IMR-90 (cell line): ENCODE measurements around the gene C1orf116. TPM values are rescaled to one million over a fixed set of nuclear protein-coding genes. Genes with fewer than 3 reads are reported as not detected.

Experiments
- ATAC-seq: fragments of 200-7000 bp; cut with Tn5 transposase; 2 replicates; pipeline ENCODE4 v1.9.1; 2020; ENCODE audit warnings: low read depth, mild to moderate bottlenecking, moderate library complexity
- BruUV-seq: library from RNA; stranded (reverse); fragments of 400-500 nt; replicated peaks from 2 replicates; lab custom pipeline; 2021; lab: Mats Ljungman, UMichigan
- CTCF ChIA-PET: fragments of 300-600 bp; formaldehyde crosslinking; extraction: SDS; loops from one replicate; lab custom pipeline; 2021; ENCODE audit warnings: antibody characterized with exemption; lab: Yijun Ruan, JAX
- POLR2A ChIA-PET: fragments of 300-600 bp; sonication (Branson Sonifier 250); formaldehyde crosslinking; loops from one replicate; lab custom pipeline; 2022; ENCODE audit warnings: antibody characterized with exemption; ENCODE audit not compliant: unreplicated experiment; lab: Charles Lee
- DNase-seq: peaks from one replicate; pipeline ENCODE4 v3.0.0; 2013
- H2AFZ ChIP-seq: replicated peaks from 2 replicates; pipeline ENCODE3; 2013; ENCODE audit warnings: low read length, mild to moderate bottlenecking; ENCODE audit not compliant: poor library complexity
- H2AK5ac ChIP-seq: 2 replicates; pipeline ENCODE4 v1.6.1; 2013; ENCODE audit warnings: low read depth, low read length, inconsistent platforms
- H2AK9ac ChIP-seq: replicated peaks from 2 replicates; pipeline ENCODE3; 2013; ENCODE audit warnings: mild to moderate bottlenecking, low read depth, low read length, moderate library complexity; ENCODE audit not compliant: poor library complexity
- H2BK120ac ChIP-seq: 2 replicates; pipeline ENCODE4 v1.6.1; 2013; ENCODE audit warnings: low read depth, low read length, inconsistent platforms
- H2BK15ac ChIP-seq: 3 replicates; pipeline ENCODE4 v1.6.1; 2013; ENCODE audit warnings: low read depth, low read length, inconsistent platforms
- H2BK20ac ChIP-seq: 2 replicates; pipeline ENCODE4 v1.6.1; 2013; ENCODE audit warnings: low read depth, mild to moderate bottlenecking, inconsistent platforms, low read length, moderate library complexity
- H2BK5ac ChIP-seq: 2 replicates; pipeline ENCODE4 v1.6.1; 2013; ENCODE audit warnings: mild to moderate bottlenecking, low read depth, low read length, inconsistent platforms; ENCODE audit not compliant: poor library complexity, severe bottlenecking
- H3K14ac ChIP-seq: replicated peaks from 2 replicates; pipeline ENCODE4 v1.6.1; 2013; ENCODE audit warnings: low read depth, low read length, inconsistent platforms
- H3K18ac ChIP-seq: 2 replicates; pipeline ENCODE4 v1.6.1; 2013; ENCODE audit warnings: low read depth, low read length, control low read depth
- H3K23ac ChIP-seq: 2 replicates; pipeline ENCODE4 v1.6.1; 2013; ENCODE audit warnings: low read depth, low read length, inconsistent platforms
- H3K27ac ChIP-seq: 2 replicates; pipeline ENCODE4 v1.5.1; 2013; ENCODE audit warnings: mild to moderate bottlenecking, control low read depth, low read length; ENCODE audit not compliant: insufficient read depth
- H3K27me3 ChIP-seq: 2 replicates; pipeline ENCODE4 v1.6.1; 2013; ENCODE audit warnings: low read length; ENCODE audit not compliant: control insufficient read depth, insufficient read depth
- H3K36me3 ChIP-seq: 2 replicates; pipeline ENCODE4 v1.6.1; 2013; ENCODE audit warnings: low read length, mixed read lengths; ENCODE audit not compliant: control insufficient read depth, insufficient read depth
- H3K4ac ChIP-seq: 2 replicates; pipeline ENCODE4 v1.6.1; 2013; ENCODE audit warnings: low read depth, low read length, inconsistent platforms
- H3K4me1 ChIP-seq: 2 replicates; pipeline ENCODE4 v1.6.1; 2013; ENCODE audit warnings: low read length, mixed read lengths; ENCODE audit not compliant: control insufficient read depth, insufficient read depth
- H3K4me2 ChIP-seq: 2 replicates; pipeline ENCODE4 v1.6.1; 2013; ENCODE audit warnings: low read depth, mild to moderate bottlenecking, control low read depth, low read length, moderate library complexity
- H3K4me3 ChIP-seq: 2 replicates; pipeline ENCODE4 v1.5.1; 2013; ENCODE audit warnings: low read depth, mild to moderate bottlenecking, control low read depth, low read length, moderate library complexity; ENCODE audit not compliant: insufficient read depth
- H3K56ac ChIP-seq: 2 replicates; pipeline ENCODE4 v1.6.1; 2013; ENCODE audit warnings: low read length, inconsistent platforms; ENCODE audit not compliant: insufficient read depth; ENCODE audit errors: extremely low read depth
- H3K79me1 ChIP-seq, 2 experiments: 2 replicates each; pipeline ENCODE4 v1.6.1; 2013; ENCODE audit warnings: low read length in 2 of 2, inconsistent platforms in 1 of 2, low read depth in 1 of 2
- H3K9ac ChIP-seq: 2 replicates; pipeline ENCODE4 v1.6.1; 2013; ENCODE audit warnings: low read depth, low read length, control low read depth
- H3K9me1 ChIP-seq: 2 replicates; pipeline ENCODE4 v1.6.1; 2013; ENCODE audit warnings: low read length, inconsistent platforms; ENCODE audit not compliant: insufficient read depth
- H3K9me3 ChIP-seq: 2 replicates; pipeline ENCODE4 v1.6.1; 2013; ENCODE audit warnings: low read length; ENCODE audit not compliant: control insufficient read depth, insufficient read depth
- H4K20me1 ChIP-seq: 2 replicates; pipeline ENCODE4 v1.6.1; 2013; ENCODE audit warnings: low read length, inconsistent platforms; ENCODE audit not compliant: insufficient read depth
- H4K5ac ChIP-seq: 2 replicates; pipeline ENCODE4 v1.6.1; 2013; ENCODE audit warnings: mild to moderate bottlenecking, low read depth, low read length, control low read depth
- H4K8ac ChIP-seq, 2 experiments: 2 replicates each; pipeline ENCODE4 v1.6.1; 2013; ENCODE audit warnings: low read depth in 2 of 2, low read length in 2 of 2, control low read depth in 1 of 2, inconsistent platforms in 1 of 2
- H4K91ac ChIP-seq: 2 replicates; pipeline ENCODE4 v1.6.1; 2013; ENCODE audit warnings: low read depth, low read length, inconsistent platforms; ENCODE audit not compliant: insufficient read depth
- CEBPB ChIP-seq: IDR thresholded peaks from 2 replicates; pipeline ENCODE4 v1.6.1; 2012; ENCODE audit warnings: low read depth, low read length, improper control_type of control experiment
- POLR2A ChIP-seq: IDR thresholded peaks from 2 replicates; pipeline ENCODE4 v1.6.1; 2012; ENCODE audit warnings: mild to moderate bottlenecking, low read depth, low read length
- WGBS, 2 experiments: methylation state at CpG; one replicate each; pipeline versions ENCODE4 v1.1.5 to v1.1.7; 2013; ENCODE audit warnings: missing lambda C conversion rate in 2 of 2; ENCODE audit not compliant: insufficient read length in 1 of 2; ENCODE audit errors: extremely low coverage in 2 of 2; 5-methylcytosine and 5-hydroxymethylcytosine counted together
- dilution Hi-C: fragments of 300-500 bp; cut with HindIII; formaldehyde crosslinking; loops from one replicate; pipeline ENCODE4 v1.14.3; 2018; ENCODE audit warnings: low sequenced_read_pairs; ENCODE audit not compliant: unreplicated experiment
- in situ Hi-C: fragments of 300-500 bp; cut with MboI; formaldehyde crosslinking; loops from 3 replicates; pipeline ENCODE4 v1.14.3; 2019; ENCODE audit warnings: low sequenced_read_pairs, inconsistent platforms, mixed read lengths
- intact Hi-C: fragments of 100-400 bp; cut with micrococcal nuclease; formaldehyde crosslinking; loops from 2 replicates; pipeline ENCODE4 v1.10.0; 2022
- polyA plus RNA-seq, 3 experiments: library from polyadenylated mRNA; depleted of rRNA; stranded (reverse); fragments of >200 nt; gene quantifications; 2 replicates each; pipeline ENCODE4 v1.2.3, GENCODE V29; 2012; ENCODE audit warnings: low replicate concordance in 1 of 3
- total RNA-seq: library from RNA; depleted of rRNA; stranded (reverse); fragments of >200 nt; gene quantifications from 2 replicates; pipeline ENCODE4 v1.2.3, GENCODE V29; 2012

The C1orf116 gene
- total and polyA plus RNA-seq, 2 of the 4 experiments (the other 2 are of a cell fraction) = under 0.01 to 0.03 TPM

GRCh38 chr1:207069858-207070506 lies 37.4 kb upstream of the C1orf116 start:
- no peaks in the 10 kb centered on the region for H3K36me3 ChIP-seq
- intact Hi-C loops (loop anchor here (10.0 kb wide), 2 partner anchors 155 to 315 kb away; no protein-coding TSS in a partner anchor), dilution Hi-C loops (no loop called here), in situ Hi-C loops (no loop called here)
- no peak overlapping the region for H3K14ac ChIP-seq
- no peak overlapping the region for H4K91ac ChIP-seq
- H3K27ac ChIP-seq = no peak overlapping the region
- no peak overlapping the region for H2AFZ ChIP-seq
- ChIA-PET POLR2A (no interaction called here), CTCF (no interaction called here)
- no peak overlapping the region for H2BK15ac ChIP-seq
- no peak overlapping the region for H3K56ac ChIP-seq
- no peak overlapping the region for H2BK120ac ChIP-seq
- H2BK20ac ChIP-seq = no peak overlapping the region
- no peaks in the 10 kb centered on the region for H3K79me1 ChIP-seq
- DNase-seq (no peak), ATAC-seq (no peak)
- H4K8ac ChIP-seq = no peak overlapping the region
- TF ChIP-seq CEBPB (no peak), POLR2A (no peak)
- H4K20me1 ChIP-seq = no peaks in the 10 kb centered on the region
- no CpG with 5 or more reads among the region's 5 CpGs for WGBS, 2 experiments
- no peaks in the 10 kb centered on the region for H3K4me1 ChIP-seq
- no peak overlapping the region for H3K23ac ChIP-seq
- no peak overlapping the region for H3K9ac ChIP-seq
- H2AK5ac ChIP-seq = no peak overlapping the region
- no peak overlapping the region for H2AK9ac ChIP-seq
- H3K27me3 ChIP-seq = no peaks in the 10 kb centered on the region
- no peak overlapping the region for H3K4me2 ChIP-seq
- H2BK5ac ChIP-seq = no peak overlapping the region
- H3K18ac ChIP-seq = no peak overlapping the region
- BruUV-seq = no TSS peak
- no peak overlapping the region for H3K4ac ChIP-seq
- no peak overlapping the region for H4K5ac ChIP-seq
- H3K9me3 ChIP-seq = no peaks in the 10 kb centered on the region
- no peak overlapping the region for H3K4me3 ChIP-seq
- H3K9me1 ChIP-seq = no peaks in the 10 kb centered on the region
